BJ (cell line): ENCODE results near the gene METTL1. TPM values are rescaled to one million over a fixed set of nuclear protein-coding genes. Genes with fewer than 3 reads are reported as not detected.

Source experiments
- CTCF ChIA-PET: fragments of 350-600 bp; formaldehyde crosslinking; extraction: SDS; loops from one replicate; lab custom pipeline; 2021; ENCODE audit warnings: antibody characterized with exemption, inconsistent platforms; lab: Yijun Ruan, JAX
- POLR2A ChIA-PET: fragments of 300-600 bp; sonication (Branson Sonifier 250); formaldehyde crosslinking; extraction: SDS; loops from one replicate; lab custom pipeline; 2021; ENCODE audit warnings: antibody characterized with exemption; lab: Charles Lee
- DNase-seq: peaks from one replicate; pipeline ENCODE4 v3.0.0-alpha.2; 2011; ENCODE audit warnings: low read depth
- H3K27me3 ChIP-seq: 2 replicates; pipeline ENCODE4 v1.6.0; 2011; ENCODE audit warnings: low read length; ENCODE audit not compliant: control insufficient read depth, insufficient read depth
- H3K36me3 ChIP-seq: 2 replicates; pipeline ENCODE4 v1.5.1; 2011; ENCODE audit warnings: low read length; ENCODE audit not compliant: control insufficient read depth, insufficient read depth
- H3K4me3 ChIP-seq: 2 replicates; pipeline ENCODE4 v1.5.1; 2011; ENCODE audit warnings: low read depth, mild to moderate bottlenecking, control low read depth, low read length
- CTCF ChIP-seq: IDR thresholded peaks from 2 replicates; pipeline ENCODE4 v1.5.1; 2011; ENCODE audit warnings: low read depth, mild to moderate bottlenecking, control low read depth, inconsistent platforms, low read length, moderate library complexity; ENCODE audit not compliant: insufficient read depth
- polyA plus RNA-seq: library from polyadenylated mRNA; depleted of rRNA; stranded (reverse); fragments of >200 nt; gene quantifications from 2 replicates; pipeline ENCODE4 v1.2.3, GENCODE V29; 2011

METTL1 gene
- polyA plus RNA-seq, 1 experiment: 42.8 TPM

GRCh38 chr12:57755194-57755453, 16.8 kb downstream of the METTL1 start:
- Histone ChIP-seq H3K27me3 (peaks cover 6% of the 10 kb centered on the region), H3K36me3 (no peaks in the 10 kb centered on the region; the same call in 1 of the 2 replicates), H3K4me3 (peak overlapping the region; percentile 52)
- no peak for DNase-seq
- no peak for TF ChIP-seq CTCF
- CTCF ChIA-PET: interaction anchor here (0.5 kb wide), 1 partner anchor 48 kb away, joined by 3 read pairs; no protein-coding TSS in a partner anchor
- POLR2A ChIA-PET: no interaction called here

- CTCF ChIA-PET: interaction anchor here (0.5 to 0.6 kb wide), 2 partner anchors 28 to 48 kb away, joined by 3 read pairs; no protein-coding TSS in a partner anchor
Observed at GRCh38 chr12:57754411-57755193, 17.3 kb downstream of the METTL1 start, which contains the start of gene MARCHF9. TSS of gene MARCHF9 (plus strand) at chr12:57755103. CDS start at chr12:57755529, 426 bp downstream.

GRCh38 chr12:57753756-57754337, 18.1 kb downstream of the METTL1 start:
- Histone ChIP-seq H3K27me3 (peaks cover 6% of the 10 kb centered on the region), H3K36me3 (peaks cover 4% of the 10 kb centered on the region), H3K4me3 (no peak overlapping the region)
- CTCF ChIA-PET: interaction anchor here (0.6 kb wide), 1 partner anchor 28 kb away, joined by 3 read pairs; no protein-coding TSS in a partner anchor
- no peak for TF ChIP-seq CTCF
- no peak for DNase-seq
- POLR2A ChIA-PET: no interaction called here

More at GRCh38 chr12:57754411-57755193, 17.3 kb downstream of the METTL1 start, which contains the start of gene MARCHF9:
- TF ChIP-seq CTCF: no peak
- POLR2A ChIA-PET: no interaction called here
- no peak for DNase-seq
- Histone ChIP-seq H3K36me3 (no peaks in the 10 kb centered on the region; the same call in 1 of the 2 replicates), H3K27me3 (peaks cover 6% of the 10 kb centered on the region), H3K4me3 (peak within 1 kb of the TSS; percentile 52)

DNA sequence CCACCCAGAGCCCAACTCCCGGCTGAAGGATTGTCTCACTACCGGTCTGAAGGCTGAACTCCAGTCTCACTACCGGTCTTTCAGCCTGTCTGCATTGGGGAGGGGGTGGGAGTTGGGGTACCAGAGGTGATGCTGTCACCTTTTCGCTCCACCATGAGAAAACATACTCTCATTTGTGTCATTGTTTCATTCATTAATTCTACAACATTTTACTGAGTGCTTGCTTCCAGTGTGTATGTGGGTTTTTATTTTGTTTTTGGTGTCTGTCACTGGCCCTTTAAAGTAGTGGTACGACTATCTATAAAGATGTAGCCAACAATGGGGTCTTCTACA, 19.3 kb downstream of the METTL1 start:
- Histone ChIP-seq H3K4me3 (peak overlapping the region; percentile 3), H3K36me3 (peaks cover 7% of the 10 kb centered on the region), H3K27me3 (peaks cover 6% of the 10 kb centered on the region)
- no peak for TF ChIP-seq CTCF
- POLR2A ChIA-PET: interaction anchor here (1.1 kb wide), 1 partner anchor 19 kb away, joined by 3 read pairs; the partner anchor contains the start of genes EEF1AKMT3 and METTL1
- no peak for DNase-seq
- CTCF ChIA-PET: interaction anchor here (0.9 to 1.1 kb wide), 3 partner anchors 16 to 27 kb away, joined by 3 to 4 read pairs (median 3); no protein-coding TSS in a partner anchor
